Upper lobe of left lung (tissue), 6 donors: ENCODE data around the gene SLC25A21. TPM values are rescaled to one million over a fixed set of nuclear protein-coding genes. Genes with fewer than 3 reads are reported as not detected.

ENCODE experiments used
- ATAC-seq, 2 donors: fragments of 200-7000 bp; cut with Tn5 transposase; one replicate each; pipeline ENCODE4 v1.9.1; 2022; ENCODE audit warnings: mild to moderate bottlenecking in 2 of 2, moderate library complexity in 2 of 2; ENCODE audit not compliant: low FRiP score in 2 of 2
- DNase-seq, 2 donors: peaks; one replicate each; pipeline ENCODE4 v3.0.0-alpha.2; 2019 to 2020
- H3K27ac ChIP-seq, 4 donors: fragments of 200-600 bp; sonication (generic); one replicate each; pipeline ENCODE4 v1.5.1; 2016 to 2019
- H3K27me3 ChIP-seq, 4 donors: fragments of 200-600 bp; sonication (generic); one replicate each; pipeline ENCODE4 v1.5.1; 2017 to 2019
- H3K36me3 ChIP-seq, 4 donors: fragments of 200-600 bp; sonication (generic); one replicate each; pipeline ENCODE4 v1.5.1; 2016 to 2019
- H3K4me1 ChIP-seq, 4 donors: fragments of 200-600 bp; sonication (generic); one replicate each; pipeline ENCODE4 v1.5.1; 2018 to 2019
- H3K4me3 ChIP-seq, 4 donors: fragments of 200-600 bp; sonication (generic); one replicate each; pipeline ENCODE4 v1.5.1; 2017 to 2019; ENCODE audit warnings: mild to moderate bottlenecking in 2 of 4, moderate library complexity in 1 of 4
- H3K9me3 ChIP-seq, 4 donors: fragments of 200-600 bp; sonication (generic); one replicate each; pipeline ENCODE4 v1.5.1; 2018 to 2019
- EP300 ChIP-seq, 4 donors: sonication (generic); formaldehyde crosslinking; IDR thresholded peaks; one replicate each; pipeline ENCODE4 v1.5.1; 2017; ENCODE audit warnings: antibody characterized with exemption in 4 of 4, control low read depth in 2 of 4
- POLR2A ChIP-seq, 4 donors: fragments of 450-650 bp; IDR thresholded peaks; one replicate each; pipeline ENCODE4 v1.5.1; 2016 to 2017; ENCODE audit warnings: antibody characterized with exemption in 4 of 4, mild to moderate bottlenecking in 2 of 4
- POLR2AphosphoS5 ChIP-seq, 2 donors: sonication (generic); formaldehyde crosslinking; IDR thresholded peaks; one replicate each; pipeline ENCODE4 v1.5.1; 2017; ENCODE audit warnings: antibody characterized with exemption in 2 of 2
- WGBS, 2 donors: methylation state at CpG; one replicate each; pipeline ENCODE4 v1.1.5; 2017 to 2018; 5-methylcytosine and 5-hydroxymethylcytosine counted together
- total RNA-seq, 6 donors: library from RNA; depleted of rRNA in 4 of 6; stranded (reverse); fragments of >200 nt in 4 of 6; gene quantifications; one replicate each; pipeline versions ENCODE4 v1.1.0 to v1.2.1, GENCODE V29; 2016 to 2021
- TF ChIP-seq, protein P1 (sequence below), 6 experiments: fragments of 450-650 bp in 4 of 6; fragments of 200-600 bp in 2 of 6; sonication (generic) in 2 of 6; IDR thresholded peaks; one replicate each; pipeline ENCODE4 v1.5.1; 2016 to 2019; ENCODE audit warnings: antibody characterized with exemption in 6 of 6
- donor health status: DM: no; HTN: no; CAD: no; lungs with moderate emphysema.
- donor health status: DM: no; HTN: yes; CAD: no; lungs with severe emphysema.

The SLC25A21 gene
- total RNA-seq, 6 donors from 2014 or later, result 0.15 to 1.7 (median 0.30) TPM; not detected in 3

DNA sequence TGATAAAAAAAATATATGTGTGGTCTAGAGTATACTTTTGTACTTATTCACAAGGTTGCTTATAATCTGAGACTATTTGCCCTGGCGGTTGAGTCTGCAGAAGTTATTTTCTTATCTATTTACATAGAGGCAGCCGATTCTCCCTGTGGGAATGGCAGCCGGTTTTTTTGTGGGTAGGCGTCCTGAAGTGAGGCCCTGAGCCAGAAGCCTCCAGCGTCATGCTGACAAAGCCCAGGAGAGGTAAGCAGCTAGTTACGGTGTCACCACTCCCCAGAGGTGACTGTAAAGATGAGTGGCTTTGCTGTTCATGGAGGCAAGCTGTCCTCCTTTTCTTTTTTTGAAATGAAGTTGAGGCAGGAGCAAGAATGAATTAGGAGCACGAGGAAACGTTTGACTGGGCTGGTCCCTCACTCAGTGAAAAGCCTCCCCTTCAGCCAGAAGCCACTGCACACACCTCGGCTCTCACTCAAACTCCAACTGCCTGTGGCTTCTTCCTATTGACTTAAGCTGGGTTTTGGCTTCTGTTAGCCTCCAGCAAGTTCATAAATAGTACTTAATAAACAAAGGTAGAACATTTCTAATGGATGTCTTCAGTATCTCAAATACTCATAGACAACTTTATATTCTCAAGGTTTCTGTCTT is 489.2 kb downstream of the SLC25A21 start:
- no peak for DNase-seq
- Histone ChIP-seq H3K9me3 (no peaks in the 10 kb centered on the region), H3K4me3 (no peak overlapping the region), H3K27ac (no peak overlapping the region), H3K27me3 (no peaks in the 10 kb centered on the region), H3K4me1 (no peaks in the 10 kb centered on the region), H3K36me3 (no peaks in the 10 kb centered on the region)
- no peak for ATAC-seq
- TF ChIP-seq POLR2A (IDR thresholded peaks at IDR 0.05) (no peak), POLR2AphosphoS5 (IDR thresholded peaks at IDR 0.05) (no peak)
- 65 to 68% methylated on average over 8 to 9 of the region's 9 CpGs for WGBS, 2 donors

DNA sequence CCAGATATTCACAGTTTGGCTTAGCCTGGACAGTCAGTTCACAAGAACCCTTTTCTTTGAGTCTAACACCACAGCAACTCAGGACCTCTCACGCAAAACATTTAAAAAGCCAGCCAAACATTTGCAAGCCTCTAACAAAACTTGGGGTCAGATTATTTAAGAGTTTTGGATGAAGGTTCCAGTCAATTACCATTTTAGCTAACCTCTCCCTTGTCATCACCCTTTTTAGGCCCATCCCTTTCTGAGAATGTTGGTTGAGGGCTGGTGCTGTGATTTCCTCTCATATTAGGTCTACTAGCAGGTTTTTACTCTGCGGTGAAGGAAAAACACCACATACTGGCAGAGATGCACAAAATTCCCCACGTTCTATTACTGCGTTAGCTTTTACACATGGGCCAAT is 490.1 kb downstream of the SLC25A21 start:
- Histone ChIP-seq H3K27me3 (no peaks in the 10 kb centered on the region), H3K36me3 (no peaks in the 10 kb centered on the region), H3K4me1 (no peaks in the 10 kb centered on the region), H3K4me3 (no peak overlapping the region), H3K27ac (no peak overlapping the region), H3K9me3 (no peaks in the 10 kb centered on the region)
- no peak for ATAC-seq
- TF ChIP-seq, protein P1, sequence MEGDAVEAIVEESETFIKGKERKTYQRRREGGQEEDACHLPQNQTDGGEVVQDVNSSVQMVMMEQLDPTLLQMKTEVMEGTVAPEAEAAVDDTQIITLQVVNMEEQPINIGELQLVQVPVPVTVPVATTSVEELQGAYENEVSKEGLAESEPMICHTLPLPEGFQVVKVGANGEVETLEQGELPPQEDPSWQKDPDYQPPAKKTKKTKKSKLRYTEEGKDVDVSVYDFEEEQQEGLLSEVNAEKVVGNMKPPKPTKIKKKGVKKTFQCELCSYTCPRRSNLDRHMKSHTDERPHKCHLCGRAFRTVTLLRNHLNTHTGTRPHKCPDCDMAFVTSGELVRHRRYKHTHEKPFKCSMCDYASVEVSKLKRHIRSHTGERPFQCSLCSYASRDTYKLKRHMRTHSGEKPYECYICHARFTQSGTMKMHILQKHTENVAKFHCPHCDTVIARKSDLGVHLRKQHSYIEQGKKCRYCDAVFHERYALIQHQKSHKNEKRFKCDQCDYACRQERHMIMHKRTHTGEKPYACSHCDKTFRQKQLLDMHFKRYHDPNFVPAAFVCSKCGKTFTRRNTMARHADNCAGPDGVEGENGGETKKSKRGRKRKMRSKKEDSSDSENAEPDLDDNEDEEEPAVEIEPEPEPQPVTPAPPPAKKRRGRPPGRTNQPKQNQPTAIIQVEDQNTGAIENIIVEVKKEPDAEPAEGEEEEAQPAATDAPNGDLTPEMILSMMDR (IDR thresholded peaks at IDR 0.05), result no peak
- TF ChIP-seq POLR2A (IDR thresholded peaks at IDR 0.05), result no peak
- no peak for TF ChIP-seq EP300 (IDR thresholded peaks at IDR 0.05)
- TF ChIP-seq POLR2AphosphoS5 (IDR thresholded peaks at IDR 0.05), result no peak
- DNase-seq, result no peak
- WGBS, 2 donors, result 94 to 95% methylated on average over 4 of the region's 4 CpGs

DNA sequence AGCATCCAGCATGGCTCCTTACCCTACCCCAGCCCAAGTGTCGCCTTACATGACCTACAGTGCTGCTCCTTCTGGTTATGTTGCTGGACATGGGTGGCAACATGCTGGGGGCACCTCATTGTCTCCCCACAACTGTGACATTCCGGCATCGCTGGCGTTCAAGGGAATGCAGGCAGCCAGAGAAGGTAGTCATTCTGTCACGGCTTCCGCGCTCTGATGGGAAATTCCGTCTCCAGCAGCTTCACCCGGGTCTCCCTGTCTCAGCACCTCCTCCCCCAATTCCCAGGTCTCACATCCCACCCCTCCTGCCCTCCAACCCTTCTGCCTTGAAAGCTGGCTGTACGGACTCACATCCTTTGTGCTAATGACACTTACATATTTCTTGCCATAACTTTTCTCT is 496.2 kb downstream of the SLC25A21 start:
- no peak overlapping the region for H3K4me3 ChIP-seq
- H3K9me3 ChIP-seq, result no peaks in the 10 kb centered on the region
- H3K36me3 ChIP-seq, result no peaks in the 10 kb centered on the region
- ATAC-seq (peak in 1 of 2 donors; percentile 37), DNase-seq (no peak)
- 38 to 40% methylated on average over 10 of the region's 10 CpGs for WGBS, 2 donors
- H3K4me1 ChIP-seq, result no peaks in the 10 kb centered on the region
- no peaks in the 10 kb centered on the region for H3K27me3 ChIP-seq
- no peak for TF ChIP-seq POLR2A (IDR thresholded peaks at IDR 0.05)
- TF ChIP-seq, protein P1 (IDR thresholded peaks at IDR 0.05), result no peak
- no peak for TF ChIP-seq EP300 (IDR thresholded peaks at IDR 0.05)
- no peak for TF ChIP-seq POLR2AphosphoS5 (IDR thresholded peaks at IDR 0.05)
- H3K27ac ChIP-seq, result no peak overlapping the region

DNA sequence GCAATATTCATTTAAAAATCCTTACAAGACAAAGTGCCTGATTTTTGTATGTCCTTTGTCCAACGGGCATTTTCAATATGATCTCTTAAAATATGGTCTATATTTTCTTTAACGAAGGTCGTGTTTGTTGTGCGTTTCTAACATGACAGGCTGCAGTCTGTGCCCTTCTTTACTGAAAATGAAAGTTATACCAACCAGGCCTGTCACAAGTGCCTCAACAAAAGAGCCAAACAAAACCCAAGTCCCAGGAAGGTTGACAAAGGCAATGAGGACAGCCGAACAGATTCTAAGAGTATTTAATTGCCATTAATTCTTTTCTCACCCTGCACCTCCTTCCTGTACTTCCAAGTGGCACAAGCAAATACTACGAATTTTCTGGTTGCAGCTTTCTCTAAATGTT is 496.8 kb downstream of the SLC25A21 start:
- H3K4me1 ChIP-seq, result no peaks in the 10 kb centered on the region
- no peaks in the 10 kb centered on the region for H3K27me3 ChIP-seq
- TF ChIP-seq, protein P1 (IDR thresholded peaks at IDR 0.05), result no peak
- TF ChIP-seq POLR2AphosphoS5 (IDR thresholded peaks at IDR 0.05), result no peak
- no peak for TF ChIP-seq POLR2A (IDR thresholded peaks at IDR 0.05)
- no peak for TF ChIP-seq EP300 (IDR thresholded peaks at IDR 0.05)
- no peak overlapping the region for H3K27ac ChIP-seq
- H3K4me3 ChIP-seq, result no peak overlapping the region
- H3K9me3 ChIP-seq, result no peaks in the 10 kb centered on the region
- 64 to 73% methylated on average over 6 of the region's 6 CpGs for WGBS, 2 donors
- no peaks in the 10 kb centered on the region for H3K36me3 ChIP-seq
- ATAC-seq (no peak), DNase-seq (no peak)

DNA sequence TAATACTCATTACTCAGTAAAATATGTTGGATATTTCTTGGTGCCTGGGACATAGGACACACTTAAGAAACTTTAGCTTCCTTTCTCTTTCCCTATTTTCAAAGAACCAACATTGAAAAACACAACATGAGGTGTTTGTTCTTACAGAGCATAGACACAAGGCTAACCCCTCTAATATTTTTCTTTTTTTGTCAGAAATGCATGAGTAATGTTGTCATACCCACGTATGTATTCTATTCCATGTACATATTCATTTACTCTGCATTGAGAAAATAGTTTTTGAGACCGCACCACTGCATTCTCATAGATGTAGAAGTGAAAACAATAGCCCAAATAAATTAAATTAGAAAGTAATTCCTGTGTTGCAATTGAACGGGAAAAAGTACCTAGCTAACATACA is 497.7 kb downstream of the SLC25A21 start:
- TF ChIP-seq EP300 (IDR thresholded peaks at IDR 0.05) (no peak), POLR2AphosphoS5 (IDR thresholded peaks at IDR 0.05) (no peak)
- TF ChIP-seq, protein P1 (IDR thresholded peaks at IDR 0.05), result no peak
- no peaks in the 10 kb centered on the region for H3K4me1 ChIP-seq
- no peak overlapping the region for H3K4me3 ChIP-seq
- H3K9me3 ChIP-seq, result no peaks in the 10 kb centered on the region
- DNase-seq (no peak), ATAC-seq (no peak)
- H3K27ac ChIP-seq, result no peak overlapping the region
- H3K36me3 ChIP-seq, result no peaks in the 10 kb centered on the region
- WGBS, 2 donors, result 75 to 83% methylated on average over 3 of the region's 3 CpGs
- H3K27me3 ChIP-seq, result no peaks in the 10 kb centered on the region
